HG03045 (cell line): ENCODE data around the gene ABR.
"Not testable (repeated sequence)": the region's sequence is repeated elsewhere in the genome, so short reads cannot be mapped to it uniquely, and the experiment has no call there.

Experiments used
- ATAC-seq: cut with Tn5 transposase; IDR thresholded peaks from one replicate; pipeline ENCODE4 v1.9.1; 2021; ENCODE audit warnings: mild to moderate bottlenecking, moderate library complexity; ENCODE audit not compliant: unreplicated experiment

Gene ABR

DNA sequence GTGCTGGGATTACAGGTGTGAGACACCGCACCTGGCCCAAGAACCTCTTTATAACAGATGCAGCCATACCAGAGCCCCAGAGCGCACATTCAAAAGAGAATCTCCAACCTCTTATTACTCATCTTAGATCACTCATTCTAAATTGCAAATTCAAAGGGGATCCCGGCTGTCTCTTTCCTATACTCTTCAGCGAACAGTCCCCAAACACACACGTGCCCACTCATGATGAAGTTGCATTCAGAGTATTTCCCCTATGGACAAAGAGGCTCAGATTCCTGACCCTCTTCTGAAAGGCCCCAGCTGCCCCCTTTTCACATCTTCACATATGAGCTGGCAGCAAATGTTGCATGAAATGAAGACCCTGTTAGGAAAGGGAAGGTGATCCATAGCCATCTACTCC lies 22.5 kb upstream of the ABR start:
- ATAC-seq: no peak

DNA sequence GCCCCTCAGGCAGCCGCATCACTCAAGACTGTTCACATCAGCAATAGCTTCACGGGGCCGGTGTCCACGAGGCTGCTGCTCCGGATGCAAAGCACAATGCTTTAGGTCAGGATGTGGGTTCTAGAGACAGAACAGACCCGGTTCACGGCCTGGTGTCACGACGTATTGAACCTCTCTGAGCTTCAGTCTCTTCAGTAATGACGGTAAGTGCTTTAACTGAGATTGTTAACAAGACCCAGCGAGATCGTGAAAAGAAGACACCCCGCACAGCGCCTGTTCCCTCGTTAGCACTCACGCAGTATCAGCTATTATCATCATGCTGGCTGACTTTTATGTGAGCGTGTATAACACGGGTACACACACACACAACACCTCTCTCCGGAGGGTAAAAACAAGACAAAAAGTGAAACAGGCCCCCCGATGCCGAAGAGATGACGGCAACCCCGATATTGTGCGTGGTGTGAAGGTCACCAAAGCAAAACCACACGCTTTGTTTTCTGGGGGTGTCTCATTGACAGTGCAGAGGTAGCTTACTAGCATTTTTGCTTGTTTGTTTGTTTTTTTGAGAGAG lies 21.4 kb upstream of the ABR start:
- ATAC-seq: no peak

DNA sequence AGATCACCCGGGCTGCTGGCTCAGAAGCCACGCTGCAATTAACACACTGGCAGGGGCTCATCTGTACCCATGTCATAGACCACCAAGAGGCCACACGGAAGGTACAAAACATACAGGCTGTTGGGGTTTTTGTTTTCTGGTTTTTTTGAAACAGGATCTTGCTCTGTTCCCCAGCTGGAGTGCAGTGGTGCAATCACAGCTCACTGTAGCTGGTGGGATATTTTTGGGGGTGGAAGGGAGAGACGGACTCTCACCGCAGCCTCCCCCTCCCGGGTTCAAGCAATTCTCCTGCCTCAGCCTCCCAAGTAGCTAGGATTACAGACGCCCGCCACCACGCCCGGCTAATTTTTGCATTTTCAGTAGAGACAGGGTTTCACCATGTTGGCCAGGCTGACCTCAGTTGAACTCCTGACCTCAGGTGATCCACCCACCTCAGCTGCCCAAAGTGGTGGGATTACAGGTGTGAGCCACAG lies 19.5 kb upstream of the ABR start:
- ATAC-seq: not testable (repeated sequence)

DNA sequence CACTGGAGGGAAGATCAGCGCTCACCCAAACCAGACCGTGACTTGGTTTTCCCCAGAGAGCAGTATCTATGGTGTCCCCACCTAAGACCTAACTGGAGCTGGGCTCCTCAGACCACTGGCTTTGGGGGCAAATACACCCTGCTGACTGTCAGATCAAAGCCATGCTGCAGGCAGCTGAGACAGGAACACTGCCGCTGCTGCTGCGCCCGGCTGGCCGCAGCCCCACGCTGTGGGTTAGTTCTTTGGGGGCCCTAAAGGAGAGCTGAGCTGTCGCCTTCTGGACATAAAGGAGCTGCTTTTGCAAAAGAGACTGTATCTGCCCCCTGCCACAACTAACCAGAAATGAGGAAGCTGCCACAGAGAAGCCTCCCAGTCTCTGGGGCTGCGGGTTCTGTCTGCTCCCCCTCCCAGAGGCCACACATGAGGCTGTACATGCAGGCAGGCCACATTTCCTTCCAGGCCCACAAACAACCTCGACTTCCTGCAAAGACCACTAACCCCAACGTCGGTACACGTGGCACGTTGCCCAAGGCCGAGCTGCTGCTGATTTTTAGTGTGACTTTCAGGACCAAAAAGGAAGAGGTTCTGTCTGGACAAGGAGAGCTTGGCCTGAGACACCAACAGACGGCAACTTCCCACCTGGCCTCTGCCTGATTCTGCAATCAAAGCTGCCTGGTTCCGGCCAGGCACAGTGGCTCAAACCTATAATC lies 18.2 kb upstream of the ABR start:
- peak; percentile 42 for ATAC-seq

DNA sequence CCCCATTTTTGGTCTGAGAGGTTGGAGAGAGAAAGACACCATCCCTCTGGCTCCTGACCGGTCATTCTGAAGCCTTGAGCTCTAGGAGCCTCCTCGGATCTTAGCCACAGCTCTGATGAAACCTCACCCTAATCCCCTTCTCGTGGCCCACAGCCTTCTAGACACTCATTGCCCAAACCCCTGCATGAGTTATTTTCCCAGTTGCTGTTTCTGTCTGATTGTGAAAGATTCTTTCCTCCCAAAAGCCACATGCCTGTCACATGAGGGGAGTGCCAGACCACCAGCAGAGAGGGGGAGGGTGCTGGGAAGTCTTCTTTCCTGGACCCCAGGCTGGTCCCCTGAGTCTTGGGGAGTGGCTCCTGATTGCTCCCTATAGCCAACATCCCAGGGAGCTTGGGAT lies 17.6 kb upstream of the ABR start:
- no peak for ATAC-seq

DNA sequence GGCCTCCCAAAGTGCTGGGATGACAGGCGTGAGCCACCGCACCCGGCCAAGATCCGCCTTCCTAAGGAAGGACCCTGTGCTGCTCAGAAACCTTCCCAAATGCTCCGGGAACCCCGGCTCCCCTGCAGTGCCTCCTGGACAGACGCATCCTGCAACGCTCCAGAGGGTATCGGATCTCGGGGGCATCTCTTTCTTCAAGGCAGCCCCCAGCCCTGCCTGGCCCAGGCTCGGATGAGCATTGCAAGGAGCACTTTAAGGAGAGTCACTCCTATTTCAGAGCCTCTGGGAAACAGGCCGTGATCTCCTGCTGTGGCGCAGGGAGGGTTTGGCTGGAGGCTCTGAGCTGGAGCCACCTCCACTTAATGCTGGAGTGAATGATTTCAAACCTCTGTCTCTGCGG lies 17.2 kb upstream of the ABR start:
- no peak for ATAC-seq

DNA sequence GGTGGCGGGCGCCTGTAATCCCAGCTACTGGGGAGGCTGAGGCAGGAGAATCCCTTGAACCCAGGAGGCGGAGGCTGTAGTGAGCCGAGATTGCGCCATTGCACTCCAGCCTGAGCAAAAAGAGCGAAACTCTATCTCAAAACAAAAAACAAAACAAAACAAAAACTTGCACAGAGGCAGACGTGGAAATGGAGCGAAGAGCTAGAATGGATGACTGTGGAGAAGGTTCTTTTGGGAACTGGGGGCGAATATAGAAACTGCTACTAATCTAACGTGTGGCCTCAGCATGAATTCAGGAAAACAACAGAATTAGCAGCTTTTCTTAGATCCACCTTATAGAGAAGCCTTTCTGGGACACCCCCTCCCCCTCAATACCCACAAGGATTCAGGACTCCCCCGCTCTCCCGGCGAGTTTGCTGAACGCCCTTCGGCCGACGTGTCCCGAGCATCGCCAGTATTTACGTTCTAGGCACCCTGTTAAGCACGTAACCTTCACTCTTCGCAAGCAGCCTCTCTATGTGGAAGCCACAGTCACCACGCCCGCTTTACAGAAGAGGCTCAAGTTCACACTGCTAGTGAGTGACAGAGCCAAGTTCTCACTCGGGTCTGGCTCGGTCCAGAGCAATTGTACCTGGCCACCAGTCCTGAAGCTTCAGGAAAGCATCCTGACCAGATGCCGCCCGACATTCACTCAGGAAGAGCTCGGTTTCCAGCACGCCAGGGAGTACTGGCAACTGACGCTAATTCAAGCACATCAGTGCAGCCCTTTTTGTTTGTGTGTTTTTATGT lies 13.3 kb upstream of the ABR start:
- ATAC-seq: no peak

DNA sequence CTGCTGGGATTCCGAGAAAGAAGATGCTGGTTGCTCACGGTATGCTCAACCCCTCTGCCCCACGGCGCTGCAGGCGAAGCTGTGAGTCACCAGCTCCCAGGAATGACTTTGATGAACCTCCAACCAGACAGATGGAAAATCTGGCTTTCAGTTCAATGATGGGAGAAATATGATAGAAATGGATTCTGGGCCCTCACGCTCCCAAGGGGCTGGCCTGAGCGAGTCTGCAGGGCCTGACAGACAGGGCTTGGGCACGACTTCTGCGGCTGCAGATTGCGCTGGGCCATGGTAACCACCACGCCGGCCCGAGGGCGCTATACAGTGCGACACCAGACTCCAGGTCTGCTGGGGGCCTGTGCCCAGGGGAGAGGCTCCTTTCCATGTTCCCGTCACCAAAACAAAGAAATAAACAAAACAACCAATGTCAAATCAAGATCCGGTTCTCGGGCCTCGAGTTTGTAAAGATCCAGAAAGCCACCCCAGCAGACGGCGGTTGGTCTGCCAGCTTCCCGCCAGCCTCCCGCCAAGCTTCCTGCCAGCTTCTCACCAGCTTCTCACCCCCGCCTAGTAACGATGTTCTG lies 11.1 kb upstream of the ABR start:
- ATAC-seq: no peak

DNA sequence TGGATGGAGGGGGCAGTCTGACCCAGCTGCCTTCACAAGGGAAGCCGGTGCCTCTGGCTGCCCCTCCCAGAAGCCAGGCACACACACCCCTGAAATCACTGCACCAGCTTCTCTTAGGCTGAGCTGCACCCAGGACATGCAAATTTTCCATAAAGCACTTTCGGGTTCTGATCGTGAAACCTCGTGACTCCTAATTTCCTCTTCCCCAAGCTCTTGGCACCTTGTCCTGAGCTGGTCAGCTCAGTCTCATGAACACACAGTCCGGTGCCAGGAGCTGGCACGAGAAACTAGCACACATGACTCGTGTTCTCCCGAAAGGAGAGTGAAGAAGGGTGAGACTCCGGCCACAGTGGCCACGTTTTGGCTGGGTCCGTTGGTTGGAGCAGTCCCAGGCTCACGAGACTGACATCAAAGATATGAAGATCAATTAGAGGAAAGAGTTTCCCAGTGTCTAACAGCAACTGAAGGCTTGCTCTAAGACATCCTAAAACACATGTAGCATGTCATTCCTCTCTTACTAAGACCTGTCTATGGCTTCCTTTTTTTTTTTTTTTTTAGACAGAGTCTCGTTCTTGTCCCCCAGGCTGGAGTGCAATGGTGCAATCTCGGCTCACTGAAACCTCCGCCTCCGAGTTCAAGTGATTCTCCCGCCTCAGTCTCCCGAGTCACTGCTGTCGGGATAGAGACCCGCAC lies 9.2 kb upstream of the ABR start:
- ATAC-seq: no peak

DNA sequence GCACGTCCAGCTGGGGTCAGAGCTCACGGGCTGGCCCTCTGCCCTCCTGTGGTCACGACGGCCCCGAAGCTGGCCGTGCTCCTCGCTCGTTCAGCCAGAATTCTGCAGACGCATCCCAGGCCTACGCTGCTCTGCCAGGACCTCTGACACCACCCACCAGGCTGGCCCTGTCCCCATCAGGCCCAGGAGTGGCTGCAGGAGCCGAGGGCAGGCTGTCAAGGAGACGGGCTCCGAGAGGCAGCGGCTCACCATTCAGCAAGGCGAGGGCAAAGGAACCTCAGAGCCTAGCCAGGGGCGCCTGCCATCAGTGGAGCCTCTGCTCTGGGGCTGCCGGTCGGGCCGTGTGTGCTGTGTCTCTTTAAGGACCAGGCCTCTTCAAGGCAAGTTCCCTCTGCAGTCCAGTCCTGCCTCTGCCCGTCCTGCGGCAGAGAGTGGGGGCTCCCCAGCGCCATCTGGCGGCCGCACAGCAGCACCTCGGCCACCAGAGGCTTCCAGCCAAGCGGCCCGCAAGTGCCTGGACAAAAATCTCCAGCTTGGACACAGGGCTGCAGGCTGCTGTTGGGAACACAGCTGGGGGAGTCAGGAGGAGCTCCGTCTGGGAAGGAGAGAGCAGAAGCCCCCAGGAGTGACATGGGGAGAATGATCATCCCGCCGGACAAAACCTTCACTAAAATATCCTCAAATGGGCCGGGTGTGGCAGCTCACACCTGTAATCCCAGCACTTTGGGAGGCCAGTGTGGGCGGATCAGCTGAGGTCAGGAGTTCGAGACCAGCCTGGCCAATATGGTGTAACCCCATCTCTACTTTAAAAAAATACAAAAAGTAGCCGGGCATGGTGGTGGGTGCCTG lies 7.4 kb upstream of the ABR start:
- no peak for ATAC-seq

DNA sequence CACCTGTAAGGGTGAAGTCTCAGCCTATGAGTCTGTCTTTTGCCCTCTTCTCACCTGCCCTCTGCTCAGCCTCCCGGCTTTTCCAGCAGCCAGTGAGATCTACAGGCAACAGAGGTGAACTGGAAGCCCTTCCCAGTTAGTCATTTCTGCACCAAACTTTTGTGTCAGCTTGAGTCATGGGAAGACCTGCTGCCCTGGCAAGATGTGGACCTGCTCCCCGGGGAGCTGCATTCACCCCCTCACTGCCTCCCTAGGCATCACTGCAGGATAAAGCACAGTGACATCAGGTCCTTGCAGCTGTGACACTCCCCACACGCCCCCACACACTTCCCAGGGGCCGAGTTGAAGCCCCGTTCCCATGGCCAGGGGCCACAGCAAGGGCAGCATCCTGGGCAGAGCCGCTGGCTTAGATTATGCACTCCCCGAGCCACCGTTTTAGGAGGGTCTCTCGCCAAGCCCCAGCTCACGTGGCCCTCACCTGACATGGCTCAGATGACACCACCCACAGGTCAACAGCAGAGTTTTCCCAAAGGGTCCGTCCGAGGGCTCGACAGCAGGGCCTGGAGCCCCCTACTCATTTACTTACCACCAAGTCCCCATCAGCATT lies 6.5 kb upstream of the ABR start:
- no peak for ATAC-seq

DNA sequence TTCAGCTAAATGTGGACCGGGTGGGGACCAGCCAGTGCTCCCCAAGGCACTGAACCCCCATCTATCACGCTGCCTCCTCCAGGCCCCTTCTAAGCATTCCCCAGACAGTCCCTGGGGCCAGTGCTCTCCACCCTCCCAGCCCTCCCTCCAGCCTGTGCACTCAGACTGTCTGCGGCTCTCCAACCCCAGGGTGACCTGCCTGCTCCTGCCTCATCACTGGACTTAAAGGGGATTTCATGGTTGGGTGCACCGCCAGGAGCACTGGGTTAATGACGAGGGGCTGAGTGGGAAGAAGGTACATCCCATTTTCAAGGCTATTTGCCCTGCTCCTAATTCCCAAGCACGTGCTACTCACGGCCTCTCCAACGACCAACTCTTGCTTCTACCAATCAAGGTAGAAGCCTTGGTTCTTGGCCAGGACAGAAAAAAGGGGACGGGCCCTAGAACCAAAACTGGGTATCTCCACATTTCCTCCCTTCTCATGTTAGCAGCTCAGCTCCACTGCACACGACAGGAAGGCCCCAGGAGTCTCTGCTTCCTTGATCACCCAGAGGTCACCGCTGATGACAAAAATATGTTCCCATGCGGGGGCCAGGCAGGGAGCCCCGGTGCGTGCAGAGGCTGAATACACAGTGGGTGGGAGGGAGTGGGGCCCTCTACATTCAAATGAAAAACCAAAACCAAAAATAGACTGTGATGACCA lies 3.5 kb upstream of the ABR start:
- ATAC-seq: no peak

DNA sequence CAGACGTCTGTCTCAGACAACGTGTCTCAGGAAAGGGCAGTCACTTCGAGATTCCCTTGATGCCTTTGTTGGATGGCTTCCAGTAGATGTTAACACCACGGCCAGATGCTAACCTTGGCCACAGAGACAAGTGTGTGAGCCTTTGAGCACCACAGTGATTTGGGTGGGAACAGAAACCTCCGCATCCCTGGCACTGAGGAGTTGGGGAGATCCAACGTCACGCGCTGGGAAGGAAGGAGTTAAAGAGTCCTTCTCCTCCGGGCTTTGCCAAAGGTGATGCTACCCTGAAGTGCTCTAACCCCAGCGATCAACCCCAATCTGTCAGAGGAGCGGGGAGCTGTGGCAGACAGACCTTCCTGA lies 3.0 kb upstream of the ABR start:
- ATAC-seq: no peak

DNA sequence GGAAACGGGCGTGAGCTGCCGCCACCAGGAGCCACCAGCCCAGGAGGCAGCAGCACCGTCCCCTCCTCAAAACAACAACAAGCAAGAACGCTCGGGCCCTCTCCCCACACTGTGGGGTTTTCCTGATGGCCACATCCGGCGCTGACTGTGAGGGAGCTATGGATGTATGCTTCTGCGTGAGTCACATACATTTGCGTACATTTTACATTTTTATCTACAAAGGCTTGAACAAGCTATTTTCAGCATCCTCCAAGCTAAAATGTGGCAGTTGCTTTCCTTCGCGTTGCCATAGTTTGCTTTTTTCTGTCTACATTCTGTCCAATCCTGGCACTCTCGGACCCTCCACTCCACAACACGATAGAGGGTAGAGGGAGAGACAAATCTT lies 2.0 kb upstream of the ABR start:
- ATAC-seq: no peak

DNA sequence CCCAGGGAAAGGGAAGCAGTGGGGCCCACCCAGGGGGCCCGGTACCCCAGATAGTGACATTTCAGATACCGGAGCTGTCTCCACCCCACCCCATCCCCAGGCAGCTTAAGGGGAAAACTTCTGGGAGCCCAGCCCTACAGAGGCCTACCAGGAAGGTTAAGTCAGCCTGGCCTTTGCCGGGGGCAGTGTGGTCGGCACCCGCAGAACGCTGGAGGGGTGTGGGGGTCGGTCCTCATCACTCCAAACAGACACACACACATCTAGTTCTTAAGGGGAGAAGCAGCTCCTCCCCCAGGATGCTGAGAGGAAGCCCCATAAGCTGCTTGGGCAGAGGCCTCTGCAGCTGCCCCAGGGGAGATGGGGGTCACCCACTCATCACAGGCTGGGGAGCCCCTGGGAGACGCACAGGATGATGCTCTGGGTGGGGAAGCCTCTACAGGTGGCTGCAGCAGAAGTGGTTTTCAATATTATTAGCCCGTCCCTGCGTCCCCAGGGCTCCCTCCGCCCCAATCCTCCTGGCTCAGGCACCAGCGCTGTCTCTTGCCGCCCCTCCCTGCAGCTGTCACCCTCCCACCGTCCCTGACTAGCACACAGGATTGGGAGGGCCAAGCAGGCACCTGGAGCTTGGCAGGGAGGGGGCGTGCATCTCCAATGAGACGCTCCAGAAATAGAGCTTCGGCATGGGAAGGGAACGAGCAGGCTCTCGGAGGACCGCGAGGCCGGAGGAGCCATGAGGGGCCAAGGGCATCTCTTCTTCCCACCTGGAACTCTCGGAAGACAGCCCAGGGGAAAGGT lies 1.4 kb upstream of the ABR start:
- ATAC-seq: no peak

DNA sequence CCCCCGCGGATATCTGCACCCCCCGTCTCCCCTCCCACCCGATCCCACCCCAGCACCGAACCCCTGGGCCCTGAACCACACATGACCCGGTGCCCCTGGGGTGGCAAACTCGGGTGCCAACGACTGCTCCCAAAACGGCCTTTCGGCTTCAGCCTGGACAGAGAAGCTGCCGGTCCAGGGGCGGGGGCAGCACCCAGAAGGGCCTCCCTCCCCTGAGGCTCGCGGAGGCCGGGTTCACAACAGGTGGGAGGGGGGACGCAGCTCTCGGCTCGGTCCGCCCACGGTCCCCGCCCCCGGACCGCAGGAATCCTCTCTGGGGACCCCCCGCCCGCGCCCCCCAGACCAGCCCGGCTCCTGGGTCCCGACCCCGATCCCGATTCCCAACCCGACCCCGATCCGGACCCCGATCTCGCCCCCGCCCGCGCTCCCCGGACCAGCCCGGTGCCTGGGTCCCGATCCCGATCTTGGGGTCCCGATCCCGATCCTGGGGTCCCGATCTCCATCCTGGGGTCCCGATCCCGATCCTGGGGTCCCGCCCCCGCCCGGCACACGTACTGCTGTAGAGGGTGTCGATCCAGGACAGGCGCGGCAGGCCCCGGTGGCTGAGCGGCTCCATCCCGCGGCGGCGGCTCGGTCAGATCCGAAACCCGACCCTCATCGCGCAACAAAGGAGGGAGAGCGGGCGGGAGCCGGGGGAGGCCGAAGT lies 516 bp downstream of the ABR start:
- no peak for ATAC-seq

DNA sequence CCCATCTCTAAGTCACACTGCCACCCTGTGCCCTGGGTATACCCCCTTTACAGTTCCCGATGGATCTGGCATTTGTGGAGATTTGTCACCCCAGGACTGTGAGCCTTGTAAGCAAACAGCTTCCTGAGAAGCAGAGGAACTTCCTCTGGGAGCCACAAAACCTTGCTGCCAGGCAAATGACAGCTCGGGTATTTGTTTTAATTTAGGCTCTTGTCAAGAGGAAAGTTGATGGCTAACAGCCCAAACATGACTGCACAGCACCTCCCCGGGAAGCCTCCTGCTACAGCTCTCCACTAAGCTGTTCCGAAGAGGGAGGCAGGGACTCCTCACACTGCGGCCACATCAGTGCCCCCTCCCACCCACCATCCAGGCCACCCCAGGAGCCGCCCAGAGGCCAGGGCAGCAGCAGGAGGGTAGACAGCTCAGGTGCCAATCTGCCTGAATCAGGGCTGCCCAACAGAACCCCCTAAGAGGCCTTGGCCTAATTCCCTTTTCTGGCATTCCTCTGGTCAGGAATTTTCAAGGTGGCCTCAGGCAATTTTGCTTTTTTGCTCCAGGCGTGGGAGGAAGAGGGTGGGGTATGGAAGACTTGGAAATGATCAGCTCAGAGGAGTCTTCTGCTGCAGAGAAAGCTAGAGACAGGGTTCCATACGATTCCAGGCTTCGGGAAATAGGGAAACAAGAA lies 2.6 kb downstream of the ABR start:
- ATAC-seq: no peak
